GM12878 (cell line): ENCODE measurements around the gene SOX10.
"Not testable (repeated sequence)": the region's sequence is repeated elsewhere in the genome, so short reads cannot be mapped to it uniquely, and the experiment has no call there.

Experiments
- CBFB ChIP-seq: IDR thresholded peaks from 2 replicates; pipeline ENCODE4 v1.6.1; 2016; ENCODE audit warnings: antibody characterized with exemption, low read depth
- POLR2A ChIP-seq: IDR thresholded peaks from 2 replicates; pipeline ENCODE4 v1.6.1; 2011; ENCODE audit warnings: low read depth, mild to moderate bottlenecking, low read length
- SREBF2 ChIP-seq: IDR thresholded peaks from 2 replicates; pipeline ENCODE4 v1.6.1; 2012; ENCODE audit warnings: mild to moderate bottlenecking, low read length
- ZBED1 ChIP-seq: IDR thresholded peaks from 2 replicates; pipeline ENCODE4 v1.6.1; 2016; ENCODE audit warnings: borderline replicate concordance
- TF ChIP-seq, protein P1 (sequence below): IDR thresholded peaks from 2 replicates; pipeline ENCODE4 v1.6.1; 2011; ENCODE audit warnings: low read depth, mild to moderate bottlenecking, low read length, moderate library complexity, borderline replicate concordance; ENCODE audit errors: extremely low read depth

DNA sequence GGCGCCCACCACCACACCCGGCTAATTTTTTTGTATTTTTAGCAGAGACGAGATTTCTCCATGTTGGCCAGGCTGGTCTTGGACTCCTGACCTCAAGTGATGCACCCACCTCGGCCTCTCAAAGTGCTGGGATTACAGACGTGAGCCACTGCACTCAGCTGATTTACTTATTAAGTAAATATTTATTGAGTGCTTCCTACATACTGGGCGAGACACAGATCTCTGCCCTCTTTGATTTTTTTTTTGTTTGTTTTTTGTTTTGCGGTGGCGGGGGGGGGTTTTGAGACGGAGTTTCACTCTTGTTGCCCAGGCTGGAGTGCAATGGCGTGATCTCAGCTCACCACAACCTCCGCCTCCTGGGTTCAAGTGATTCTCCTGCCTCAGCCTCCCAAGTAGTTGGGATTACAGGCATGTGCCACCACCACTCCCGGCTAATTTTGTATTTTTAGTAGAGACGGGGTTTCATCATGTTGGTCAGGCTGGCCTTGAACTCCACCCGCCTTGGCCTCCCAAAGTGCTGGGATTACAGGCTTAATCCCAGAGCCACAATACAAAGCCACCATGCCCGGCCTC is 28.4 kb downstream of the SOX10 start:
- not testable (repeated sequence) for TF ChIP-seq SREBF2, CBFB, ZBED1, POLR2A
- TF ChIP-seq, protein P1, sequence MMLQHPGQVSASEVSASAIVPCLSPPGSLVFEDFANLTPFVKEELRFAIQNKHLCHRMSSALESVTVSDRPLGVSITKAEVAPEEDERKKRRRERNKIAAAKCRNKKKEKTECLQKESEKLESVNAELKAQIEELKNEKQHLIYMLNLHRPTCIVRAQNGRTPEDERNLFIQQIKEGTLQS, result not testable (repeated sequence)
